Nephron (organoid): ENCODE results near the gene GDI2.

Experiments used
- H3K27ac Mint-ChIP-seq, 3 experiments: 2 replicates each; pipeline ENCODE4 v1.8.0; 2020; ENCODE audit warnings: mixed read lengths in 3 of 3, mild to moderate bottlenecking in 2 of 3, moderate library complexity in 1 of 3
- H3K27me3 Mint-ChIP-seq: 2 replicates; pipeline ENCODE4 v1.8.0; 2021; ENCODE audit warnings: low read depth, mild to moderate bottlenecking, moderate library complexity, mixed read lengths
- H3K36me3 Mint-ChIP-seq: 2 replicates; pipeline ENCODE4 v1.8.0; 2020; ENCODE audit warnings: low read depth, mixed read lengths
- H3K4me1 Mint-ChIP-seq: 2 replicates; pipeline ENCODE4 v1.8.0; 2020; ENCODE audit warnings: mixed read lengths
- H3K4me3 Mint-ChIP-seq, 3 experiments: 2 replicates each; pipeline ENCODE4 v1.8.0; 2020; ENCODE audit warnings: mild to moderate bottlenecking in 3 of 3, mixed read lengths in 3 of 3, moderate library complexity in 2 of 3
- H3K9me3 Mint-ChIP-seq: 2 replicates; pipeline ENCODE4 v1.8.0; 2020; ENCODE audit warnings: mixed read lengths
- CTCF ChIP-seq, 3 experiments: fragments of 200-600 bp; sonication (generic); IDR thresholded peaks; one replicate each; pipeline ENCODE4 v1.5.0; 2021; ENCODE audit warnings: antibody characterized with exemption in 3 of 3; ENCODE audit not compliant: unreplicated experiment in 3 of 3

The GDI2 gene

GRCh38 chr10:5757766-5758517 is 55.3 kb downstream of the GDI2 start:
- Mint-ChIP-seq H3K4me3 (no peak overlapping the region), H3K9me3 (no peaks in the 10 kb centered on the region), H3K36me3 (peaks cover 66% of the 10 kb centered on the region), H3K27me3 (no peaks in the 10 kb centered on the region), H3K27ac (no peak overlapping the region), H3K4me1 (no peaks in the 10 kb centered on the region)
- TF ChIP-seq CTCF (IDR thresholded peaks at IDR 0.05; ENCODE audit: unreplicated experiment in 3 of 3): no peak

GRCh38 chr10:5752301-5752871 is 60.8 kb downstream of the GDI2 start:
- peaks cover 70% of the 10 kb centered on the region for H3K36me3 Mint-ChIP-seq
- H3K4me3 Mint-ChIP-seq: no peak overlapping the region
- no peak for TF ChIP-seq CTCF (IDR thresholded peaks at IDR 0.05; ENCODE audit: unreplicated experiment in 3 of 3)
- no peaks in the 10 kb centered on the region for H3K9me3 Mint-ChIP-seq
- no peaks in the 10 kb centered on the region for H3K4me1 Mint-ChIP-seq
- H3K27me3 Mint-ChIP-seq: no peaks in the 10 kb centered on the region
- H3K27ac Mint-ChIP-seq: peak overlapping the region in 2 of 3 experiments; percentile 12 to 29

- no peaks in the 10 kb centered on the region for H3K27me3 Mint-ChIP-seq
- H3K27ac Mint-ChIP-seq: peak overlapping the region in 1 of 3 experiments; percentile 29
- no peak overlapping the region for H3K4me3 Mint-ChIP-seq
- no peaks in the 10 kb centered on the region for H3K9me3 Mint-ChIP-seq
- H3K4me1 Mint-ChIP-seq: no peaks in the 10 kb centered on the region
- H3K36me3 Mint-ChIP-seq: peaks cover 70% of the 10 kb centered on the region
- TF ChIP-seq CTCF (IDR thresholded peaks at IDR 0.05; ENCODE audit: unreplicated experiment in 3 of 3): no peak
Observed at GRCh38 chr10:5751601-5752253, 61.5 kb downstream of the GDI2 start.

- peaks cover 77% of the 10 kb centered on the region for H3K36me3 Mint-ChIP-seq
- H3K27me3 Mint-ChIP-seq: no peaks in the 10 kb centered on the region
- H3K27ac Mint-ChIP-seq: no peak overlapping the region
- no peak for TF ChIP-seq CTCF (IDR thresholded peaks at IDR 0.05; ENCODE audit: unreplicated experiment in 3 of 3)
- H3K4me1 Mint-ChIP-seq: no peaks in the 10 kb centered on the region
- H3K9me3 Mint-ChIP-seq: no peaks in the 10 kb centered on the region
- H3K4me3 Mint-ChIP-seq: no peak overlapping the region
Observed at GRCh38 chr10:5748394-5748803, 64.8 kb downstream of the GDI2 start.

GRCh38 chr10:5746197-5746596 is 67.0 kb downstream of the GDI2 start:
- H3K36me3 Mint-ChIP-seq: peaks cover 70% of the 10 kb centered on the region
- TF ChIP-seq CTCF (IDR thresholded peaks at IDR 0.05; ENCODE audit: unreplicated experiment in 3 of 3): no peak
- no peak overlapping the region for H3K4me3 Mint-ChIP-seq
- H3K4me1 Mint-ChIP-seq: no peaks in the 10 kb centered on the region
- H3K9me3 Mint-ChIP-seq: no peaks in the 10 kb centered on the region
- no peak overlapping the region for H3K27ac Mint-ChIP-seq
- no peaks in the 10 kb centered on the region for H3K27me3 Mint-ChIP-seq
